Neural cell (in vitro differentiated cells): ENCODE data around the gene SORCS1. TPM values are rescaled to one million over a fixed set of nuclear protein-coding genes. Genes with fewer than 3 reads are reported as not detected.

Experiments
- H2AFZ ChIP-seq: fragments of 200-600, 300-800 bp; sonication (generic), shearing (Covaris generic); 2 replicates; pipeline ENCODE4 v1.6.0; 2014; ENCODE audit warnings: low read depth, mild to moderate bottlenecking, antibody characterized with exemption, low read length, moderate library complexity
- H3F3A ChIP-seq: fragments of 200-600 bp; shearing (Covaris generic); 2 replicates; pipeline ENCODE4 v1.6.1; 2016; ENCODE audit warnings: mild to moderate bottlenecking, moderate library complexity, mixed read lengths, antibody characterized with exemption, low read length; ENCODE audit not compliant: insufficient read depth, poor library complexity, severe bottlenecking
- H3K27ac ChIP-seq: fragments of 200-600, 300-800 bp; sonication (generic), shearing (Covaris generic); 2 replicates; pipeline ENCODE4 v1.5.1; 2014; ENCODE audit warnings: mild to moderate bottlenecking, low read length, moderate library complexity
- H3K27me3 ChIP-seq: fragments of 300-800, 200-600 bp; sonication (generic), shearing (Covaris generic); 2 replicates; pipeline ENCODE4 v1.6.0; 2014; ENCODE audit warnings: mild to moderate bottlenecking, low read depth, low read length, moderate library complexity; ENCODE audit not compliant: insufficient read depth
- H3K36me3 ChIP-seq: fragments of 300-800, 200-600 bp; sonication (generic), shearing (Covaris generic); 2 replicates; pipeline ENCODE4 v1.5.1; 2014; ENCODE audit warnings: mild to moderate bottlenecking, antibody characterized with exemption, low read length, moderate library complexity; ENCODE audit not compliant: insufficient read depth
- H3K4me2 ChIP-seq: fragments of 300-800, 200-600 bp; sonication (generic), shearing (Covaris generic); 2 replicates; pipeline ENCODE4 v1.6.0; 2014; ENCODE audit warnings: mild to moderate bottlenecking, low read length
- H3K4me3 ChIP-seq: fragments of 300-800, 200-600 bp; sonication (generic), shearing (Covaris generic); 2 replicates; pipeline ENCODE4 v1.5.1; 2014; ENCODE audit warnings: mild to moderate bottlenecking, low read length, moderate library complexity
- H3K79me2 ChIP-seq: fragments of 200-600 bp; shearing (Covaris generic); replicated peaks from 2 replicates; pipeline ENCODE4 v1.6.0; 2014; ENCODE audit warnings: mild to moderate bottlenecking, low read length, moderate library complexity; ENCODE audit not compliant: insufficient read depth
- H3K9ac ChIP-seq: fragments of 300-800, 200-600 bp; sonication (generic), shearing (Covaris generic); 2 replicates; pipeline ENCODE4 v1.6.1; 2016; ENCODE audit warnings: mild to moderate bottlenecking, low read length, mixed read lengths
- H3K9me2 ChIP-seq: fragments of 200-600 bp; shearing (Covaris generic); 2 replicates; pipeline ENCODE4 v1.6.1; 2016; ENCODE audit warnings: mild to moderate bottlenecking, low read length, mixed read lengths; ENCODE audit not compliant: insufficient read depth
- H3K9me3 ChIP-seq: fragments of 200-600, 300-800 bp; sonication (generic), shearing (Covaris generic); 2 replicates; pipeline ENCODE4 v1.6.1; 2016; ENCODE audit warnings: mild to moderate bottlenecking, mixed run types, low read length, moderate library complexity, mixed read lengths
- H4K20me1 ChIP-seq: fragments of 200-600 bp; shearing (Covaris generic); 2 replicates; pipeline ENCODE4 v1.6.1; 2016; ENCODE audit warnings: mild to moderate bottlenecking, mixed run types; ENCODE audit not compliant: insufficient read depth
- CTCF ChIP-seq: fragments of 450-650 bp; IDR thresholded peaks from 2 replicates; pipeline ENCODE4 v1.5.1; 2014; ENCODE audit warnings: antibody characterized with exemption, mild to moderate bottlenecking, moderate library complexity; ENCODE audit not compliant: poor library complexity, severe bottlenecking
- EP300 ChIP-seq: fragments of 450-650 bp; conservative IDR thresholded peaks from 2 replicates; pipeline ENCODE4 v1.6.1; 2014; ENCODE audit warnings: antibody characterized with exemption, mild to moderate bottlenecking, moderate library complexity; ENCODE audit not compliant: poor library complexity, severe bottlenecking
- EZH2 ChIP-seq: fragments of 200-600, 300-800 bp; shearing (Covaris generic), sonication (generic); IDR thresholded peaks from 2 replicates; pipeline ENCODE4 v1.6.1; 2014; ENCODE audit warnings: antibody characterized with exemption, low read length, borderline replicate concordance, mild to moderate bottlenecking; ENCODE audit not compliant: insufficient read depth, poor library complexity, severe bottlenecking
- MXI1 ChIP-seq: fragments of 450-650 bp; conservative IDR thresholded peaks from 2 replicates; pipeline ENCODE4 v1.6.1; 2014; ENCODE audit warnings: antibody characterized with exemption, mild to moderate bottlenecking; ENCODE audit not compliant: poor library complexity, severe bottlenecking
- POLR2AphosphoS5 ChIP-seq: IDR thresholded peaks from 2 replicates; pipeline ENCODE4 v1.6.1; 2012
- RAD21 ChIP-seq: fragments of 450-650 bp; conservative IDR thresholded peaks from 2 replicates; pipeline ENCODE4 v1.6.1; 2014; ENCODE audit warnings: antibody characterized with exemption, mild to moderate bottlenecking, moderate library complexity
- REST ChIP-seq: IDR thresholded peaks from 2 replicates; pipeline ENCODE4 v1.6.1; 2012; ENCODE audit warnings: borderline replicate concordance
- SMC3 ChIP-seq: fragments of 450-650 bp; conservative IDR thresholded peaks from 2 replicates; pipeline ENCODE4 v1.6.1; 2014; ENCODE audit warnings: antibody characterized with exemption, mild to moderate bottlenecking, moderate library complexity; ENCODE audit not compliant: poor library complexity
- TAF1 ChIP-seq: IDR thresholded peaks from 2 replicates; pipeline ENCODE4 v1.6.1; 2012; ENCODE audit warnings: low read depth
- polyA plus RNA-seq: library from polyadenylated mRNA; depleted of rRNA; stranded (reverse); fragments of >200 nt; gene quantifications from 2 replicates; pipeline ENCODE4 v1.2.3, GENCODE V29; 2014

Gene SORCS1
- polyA plus RNA-seq, 1 donor from 2014 or later, result 27.0 TPM

- Histone ChIP-seq H4K20me1 (no peaks in the 10 kb centered on the region), H3F3A (no peaks in the 10 kb centered on the region), H3K27me3 (no peaks in the 10 kb centered on the region), H3K9ac (no peak overlapping the region), H3K79me2 (no peaks in the 10 kb centered on the region), H3K9me2 (no peaks in the 10 kb centered on the region), H3K36me3 (no peaks in the 10 kb centered on the region), H3K27ac (no peak overlapping the region), H3K9me3 (no peaks in the 10 kb centered on the region), H2AFZ (no peak overlapping the region), H3K4me2 (no peak overlapping the region), H3K4me3 (no peak overlapping the region)
- TF ChIP-seq SMC3 (no peak), EZH2 (no peak), CTCF (no peak), EP300 (no peak), TAF1 (no peak), RAD21 (no peak), MXI1 (no peak), REST (no peak)
Measured at GRCh38 chr10:107056182-107056581, 108.3 kb downstream of the SORCS1 start.

GRCh38 chr10:107054469-107055156, 109.9 kb downstream of the SORCS1 start:
- Histone ChIP-seq H3F3A (no peaks in the 10 kb centered on the region), H3K9me2 (no peaks in the 10 kb centered on the region), H3K79me2 (no peaks in the 10 kb centered on the region), H3K36me3 (no peaks in the 10 kb centered on the region), H3K4me3 (no peak overlapping the region), H3K27ac (no peak overlapping the region), H3K9ac (no peak overlapping the region), H2AFZ (no peak overlapping the region), H3K9me3 (no peaks in the 10 kb centered on the region), H3K4me2 (no peak overlapping the region), H4K20me1 (no peaks in the 10 kb centered on the region), H3K27me3 (no peaks in the 10 kb centered on the region)
- TF ChIP-seq REST (no peak), SMC3 (no peak), POLR2AphosphoS5 (no peak), MXI1 (no peak), EP300 (no peak), CTCF (no peak)
